Esophagus squamous epithelium (tissue), 4 donors: ENCODE measurements around the gene INO80E.

Experiments
- POLR2A ChIP-seq, 4 donors: fragments of 450-650 bp; IDR thresholded peaks; one replicate each; pipeline ENCODE4 v1.6.1; 2017; ENCODE audit warnings: antibody characterized with exemption in 4 of 4, mild to moderate bottlenecking in 4 of 4, moderate library complexity in 3 of 4
- TF ChIP-seq, protein P1 (sequence below), 6 experiments: fragments of 450-650 bp in 4 of 6; fragments of 200-600 bp in 2 of 6; sonication (generic) in 2 of 6; IDR thresholded peaks; one replicate each; pipeline ENCODE4 v1.5.1; 2016 to 2019; ENCODE audit warnings: antibody characterized with exemption in 6 of 6, mild to moderate bottlenecking in 4 of 6, moderate library complexity in 4 of 6

DNA sequence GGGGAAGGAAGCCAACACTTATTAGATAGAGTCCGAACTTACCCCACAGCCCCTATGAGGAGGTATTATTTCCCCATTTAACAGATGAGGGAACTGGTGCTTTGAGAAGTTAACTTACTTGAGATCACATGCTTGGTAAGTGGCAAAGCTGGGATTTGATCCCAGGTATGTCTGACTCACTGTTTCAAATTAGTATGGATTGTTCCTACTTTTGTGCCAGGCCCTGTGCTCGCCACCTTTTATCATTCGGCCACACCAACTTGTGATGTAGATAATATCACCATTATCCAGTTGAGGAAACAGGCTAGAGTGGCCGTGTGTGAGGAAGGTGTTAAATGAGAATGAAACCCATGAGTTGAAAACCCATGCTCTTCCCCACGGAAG lies 11.3 kb upstream of the INO80E start:
- TF ChIP-seq, protein P1, sequence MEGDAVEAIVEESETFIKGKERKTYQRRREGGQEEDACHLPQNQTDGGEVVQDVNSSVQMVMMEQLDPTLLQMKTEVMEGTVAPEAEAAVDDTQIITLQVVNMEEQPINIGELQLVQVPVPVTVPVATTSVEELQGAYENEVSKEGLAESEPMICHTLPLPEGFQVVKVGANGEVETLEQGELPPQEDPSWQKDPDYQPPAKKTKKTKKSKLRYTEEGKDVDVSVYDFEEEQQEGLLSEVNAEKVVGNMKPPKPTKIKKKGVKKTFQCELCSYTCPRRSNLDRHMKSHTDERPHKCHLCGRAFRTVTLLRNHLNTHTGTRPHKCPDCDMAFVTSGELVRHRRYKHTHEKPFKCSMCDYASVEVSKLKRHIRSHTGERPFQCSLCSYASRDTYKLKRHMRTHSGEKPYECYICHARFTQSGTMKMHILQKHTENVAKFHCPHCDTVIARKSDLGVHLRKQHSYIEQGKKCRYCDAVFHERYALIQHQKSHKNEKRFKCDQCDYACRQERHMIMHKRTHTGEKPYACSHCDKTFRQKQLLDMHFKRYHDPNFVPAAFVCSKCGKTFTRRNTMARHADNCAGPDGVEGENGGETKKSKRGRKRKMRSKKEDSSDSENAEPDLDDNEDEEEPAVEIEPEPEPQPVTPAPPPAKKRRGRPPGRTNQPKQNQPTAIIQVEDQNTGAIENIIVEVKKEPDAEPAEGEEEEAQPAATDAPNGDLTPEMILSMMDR (IDR thresholded peaks at IDR 0.05): no peak
- TF ChIP-seq POLR2A (IDR thresholded peaks at IDR 0.05): no peak
